Panc1 (cell line): Measurements from ENCODE around the gene EGFLAM. TPM values are rescaled to one million over a fixed set of nuclear protein-coding genes. Genes with fewer than 3 reads are reported as not detected.

ENCODE experiments used
- ATAC-seq: fragments of 200-7000 bp; cut with Tn5 transposase; 2 replicates; pipeline ENCODE4 v1.9.1; 2020; ENCODE audit warnings: mild to moderate bottlenecking, moderate library complexity
- BruUV-seq: library from RNA; stranded (reverse); fragments of 400-500 nt; replicated peaks from 2 replicates; lab custom pipeline; 2021; lab: Mats Ljungman, UMichigan
- CTCF ChIA-PET: fragments of 300-600 bp; sonication (Branson Sonifier 250); formaldehyde crosslinking; loops from one replicate; lab custom pipeline; 2022; ENCODE audit warnings: antibody characterized with exemption; lab: Charles Lee
- POLR2A ChIA-PET: fragments of 300-600 bp; sonication (Branson Sonifier 250); formaldehyde crosslinking; loops from one replicate; lab custom pipeline; 2022; ENCODE audit warnings: antibody characterized with exemption; lab: Charles Lee
- DNase-seq: peaks from one replicate; pipeline ENCODE4 v3.0.0-alpha.2; 2010; ENCODE audit warnings: low read depth, low spot score
- H3K27ac ChIP-seq: 2 replicates; pipeline ENCODE4 v1.5.1; 2011; ENCODE audit warnings: mild to moderate bottlenecking, low read length, inconsistent platforms
- H3K27me3 ChIP-seq: fragments of 200-500 bp; sonication (Bioruptor generic); 2 replicates; pipeline ENCODE4 v1.6.0; 2014; ENCODE audit warnings: low read length, inconsistent platforms; ENCODE audit not compliant: control insufficient read depth, insufficient read depth
- H3K36me3 ChIP-seq: fragments of 200-500 bp; sonication (Bioruptor generic); 2 replicates; pipeline ENCODE4 v1.5.1; 2014; ENCODE audit warnings: inconsistent platforms, mild to moderate bottlenecking, low read length, moderate library complexity; ENCODE audit not compliant: control insufficient read depth, insufficient read depth
- H3K4me1 ChIP-seq: 2 replicates; pipeline ENCODE4 v1.5.1; 2011; ENCODE audit warnings: inconsistent platforms, mild to moderate bottlenecking, low read length, moderate library complexity; ENCODE audit not compliant: control insufficient read depth, insufficient read depth
- H3K4me3 ChIP-seq, 2 experiments: 2 replicates each; pipeline ENCODE4 v1.5.1; 2011 to 2012; ENCODE audit warnings: low read depth in 2 of 2, low read length in 2 of 2, mild to moderate bottlenecking in 2 of 2, inconsistent platforms in 1 of 2, moderate library complexity in 1 of 2
- H3K9me3 ChIP-seq: fragments of 200-500 bp; sonication (Bioruptor generic); 2 replicates; pipeline ENCODE4 v1.5.1; 2014; ENCODE audit warnings: low read depth, mild to moderate bottlenecking, inconsistent platforms, low read length, moderate library complexity; ENCODE audit not compliant: control insufficient read depth, insufficient read depth
- POLR2AphosphoS5 ChIP-seq: IDR thresholded peaks from 2 replicates; pipeline ENCODE4 v1.6.1; 2012; ENCODE audit warnings: mild to moderate bottlenecking, low read depth, low read length, moderate library complexity
- SIN3A ChIP-seq: IDR thresholded peaks from 2 replicates; pipeline ENCODE4 v1.6.1; 2012; ENCODE audit warnings: low read depth, mild to moderate bottlenecking, low read length, moderate library complexity, borderline replicate concordance; ENCODE audit not compliant: insufficient read depth
- TCF7L2 ChIP-seq: IDR thresholded peaks from 2 replicates; pipeline ENCODE4 v1.6.1; 2011; ENCODE audit warnings: mild to moderate bottlenecking, low read depth, low read length, inconsistent platforms
- in situ Hi-C: cut with HindIII; loops from 2 replicates; pipeline ENCODE4 v1.10.0; 2016; ENCODE audit warnings: low sequenced_read_pairs, low pct_unique_long_range_greater_than_20kb
- intact Hi-C: fragments of 100-400 bp; cut with micrococcal nuclease; formaldehyde crosslinking; loops from one replicate; pipeline ENCODE4 v1.10.0; 2022; ENCODE audit not compliant: unreplicated experiment
- total RNA-seq: library from RNA; stranded (reverse); gene quantifications from one replicate; pipeline ENCODE4 v1.2.1, GENCODE V29; 2021; ENCODE audit not compliant: unreplicated experiment
- TF ChIP-seq, protein P1 (sequence below), 2 experiments: IDR thresholded peaks; 2 replicates each; pipeline ENCODE4 v1.6.1; 2011 to 2012; ENCODE audit warnings: low read depth in 2 of 2, control low read depth in 1 of 2, low read length in 1 of 2, mild to moderate bottlenecking in 1 of 2, moderate library complexity in 1 of 2; ENCODE audit not compliant: insufficient read depth in 1 of 2
- TF ChIP-seq, protein P2 (sequence below): fragments of 450-650 bp; IDR thresholded peaks from 2 replicates; pipeline ENCODE4 v1.5.1; 2017; ENCODE audit warnings: mild to moderate bottlenecking

The EGFLAM gene
- total RNA-seq, 1 experiment from 2014 or later, result 14.8 TPM

- intact Hi-C loops, result no loop called here
- Histone ChIP-seq H3K4me3 (no peak overlapping the region), H3K27me3 (no peaks in the 10 kb centered on the region), H3K27ac (no peak overlapping the region), H3K9me3 (no peaks in the 10 kb centered on the region), H3K4me1 (no peaks in the 10 kb centered on the region), H3K36me3 (peaks cover 23% of the 10 kb centered on the region)
- no peak for ATAC-seq
- no peak for DNase-seq
- ChIA-PET CTCF (no interaction called here), POLR2A (interaction anchor here (0.6 kb wide), 1 partner anchor 19 kb away, joined by 8 read pairs; no protein-coding TSS in a partner anchor)
- TF ChIP-seq, protein P1, sequence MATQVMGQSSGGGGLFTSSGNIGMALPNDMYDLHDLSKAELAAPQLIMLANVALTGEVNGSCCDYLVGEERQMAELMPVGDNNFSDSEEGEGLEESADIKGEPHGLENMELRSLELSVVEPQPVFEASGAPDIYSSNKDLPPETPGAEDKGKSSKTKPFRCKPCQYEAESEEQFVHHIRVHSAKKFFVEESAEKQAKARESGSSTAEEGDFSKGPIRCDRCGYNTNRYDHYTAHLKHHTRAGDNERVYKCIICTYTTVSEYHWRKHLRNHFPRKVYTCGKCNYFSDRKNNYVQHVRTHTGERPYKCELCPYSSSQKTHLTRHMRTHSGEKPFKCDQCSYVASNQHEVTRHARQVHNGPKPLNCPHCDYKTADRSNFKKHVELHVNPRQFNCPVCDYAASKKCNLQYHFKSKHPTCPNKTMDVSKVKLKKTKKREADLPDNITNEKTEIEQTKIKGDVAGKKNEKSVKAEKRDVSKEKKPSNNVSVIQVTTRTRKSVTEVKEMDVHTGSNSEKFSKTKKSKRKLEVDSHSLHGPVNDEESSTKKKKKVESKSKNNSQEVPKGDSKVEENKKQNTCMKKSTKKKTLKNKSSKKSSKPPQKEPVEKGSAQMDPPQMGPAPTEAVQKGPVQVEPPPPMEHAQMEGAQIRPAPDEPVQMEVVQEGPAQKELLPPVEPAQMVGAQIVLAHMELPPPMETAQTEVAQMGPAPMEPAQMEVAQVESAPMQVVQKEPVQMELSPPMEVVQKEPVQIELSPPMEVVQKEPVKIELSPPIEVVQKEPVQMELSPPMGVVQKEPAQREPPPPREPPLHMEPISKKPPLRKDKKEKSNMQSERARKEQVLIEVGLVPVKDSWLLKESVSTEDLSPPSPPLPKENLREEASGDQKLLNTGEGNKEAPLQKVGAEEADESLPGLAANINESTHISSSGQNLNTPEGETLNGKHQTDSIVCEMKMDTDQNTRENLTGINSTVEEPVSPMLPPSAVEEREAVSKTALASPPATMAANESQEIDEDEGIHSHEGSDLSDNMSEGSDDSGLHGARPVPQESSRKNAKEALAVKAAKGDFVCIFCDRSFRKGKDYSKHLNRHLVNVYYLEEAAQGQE (IDR thresholded peaks at IDR 0.05; ENCODE audit: insufficient read depth in 1 of 2, low read depth in 2 of 2, low read length in 1 of 2), result no peak
- TF ChIP-seq, protein P2, sequence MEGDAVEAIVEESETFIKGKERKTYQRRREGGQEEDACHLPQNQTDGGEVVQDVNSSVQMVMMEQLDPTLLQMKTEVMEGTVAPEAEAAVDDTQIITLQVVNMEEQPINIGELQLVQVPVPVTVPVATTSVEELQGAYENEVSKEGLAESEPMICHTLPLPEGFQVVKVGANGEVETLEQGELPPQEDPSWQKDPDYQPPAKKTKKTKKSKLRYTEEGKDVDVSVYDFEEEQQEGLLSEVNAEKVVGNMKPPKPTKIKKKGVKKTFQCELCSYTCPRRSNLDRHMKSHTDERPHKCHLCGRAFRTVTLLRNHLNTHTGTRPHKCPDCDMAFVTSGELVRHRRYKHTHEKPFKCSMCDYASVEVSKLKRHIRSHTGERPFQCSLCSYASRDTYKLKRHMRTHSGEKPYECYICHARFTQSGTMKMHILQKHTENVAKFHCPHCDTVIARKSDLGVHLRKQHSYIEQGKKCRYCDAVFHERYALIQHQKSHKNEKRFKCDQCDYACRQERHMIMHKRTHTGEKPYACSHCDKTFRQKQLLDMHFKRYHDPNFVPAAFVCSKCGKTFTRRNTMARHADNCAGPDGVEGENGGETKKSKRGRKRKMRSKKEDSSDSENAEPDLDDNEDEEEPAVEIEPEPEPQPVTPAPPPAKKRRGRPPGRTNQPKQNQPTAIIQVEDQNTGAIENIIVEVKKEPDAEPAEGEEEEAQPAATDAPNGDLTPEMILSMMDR, result no peak
- no peak for TF ChIP-seq SIN3A
- no peak for TF ChIP-seq TCF7L2
- TF ChIP-seq POLR2AphosphoS5, result no peak
- no TSS peak for BruUV-seq
- in situ Hi-C loops, result no loop called here
Observed at GRCh38 chr5:38509185-38509584, 250.8 kb downstream of the EGFLAM start.
